Brain microvascular endothelial cell (primary cell): ENCODE results near the gene AGPAT2.

Source experiments
- DNase-seq: peaks from one replicate; pipeline ENCODE4 v3.0.0-alpha.2; 2020
- H3K27ac ChIP-seq: fragments of 250-450 bp; sonication (Bioruptor Pico); 2 replicates; pipeline ENCODE4 v1.5.1; 2020; ENCODE audit warnings: mild to moderate bottlenecking, moderate library complexity
- H3K27me3 ChIP-seq: fragments of 250-450 bp; sonication (Bioruptor Pico); replicated peaks from 2 replicates; pipeline ENCODE4 v1.5.1; 2020; ENCODE audit warnings: mild to moderate bottlenecking
- H3K36me3 ChIP-seq: fragments of 250-450 bp; sonication (Bioruptor Pico); replicated peaks from 2 replicates; pipeline ENCODE4 v1.5.1; 2020; ENCODE audit warnings: mild to moderate bottlenecking
- H3K4me3 ChIP-seq: 2 replicates; pipeline ENCODE4 v1.5.1; 2011; ENCODE audit warnings: low read depth, mild to moderate bottlenecking, control low read depth, low read length, moderate library complexity
- CTCF ChIP-seq: IDR thresholded peaks from 2 replicates; pipeline ENCODE4 v1.5.1; 2011; ENCODE audit warnings: low read depth, mild to moderate bottlenecking, moderate library complexity, low read length, control low read depth, inconsistent platforms; ENCODE audit errors: missing control alignments
- in situ Hi-C: cut with HindIII; loops from 2 replicates; pipeline ENCODE4 v1.10.0; 2017; ENCODE audit warnings: low sequenced_read_pairs, low pct_ligation_motif_present

Gene AGPAT2

DNA sequence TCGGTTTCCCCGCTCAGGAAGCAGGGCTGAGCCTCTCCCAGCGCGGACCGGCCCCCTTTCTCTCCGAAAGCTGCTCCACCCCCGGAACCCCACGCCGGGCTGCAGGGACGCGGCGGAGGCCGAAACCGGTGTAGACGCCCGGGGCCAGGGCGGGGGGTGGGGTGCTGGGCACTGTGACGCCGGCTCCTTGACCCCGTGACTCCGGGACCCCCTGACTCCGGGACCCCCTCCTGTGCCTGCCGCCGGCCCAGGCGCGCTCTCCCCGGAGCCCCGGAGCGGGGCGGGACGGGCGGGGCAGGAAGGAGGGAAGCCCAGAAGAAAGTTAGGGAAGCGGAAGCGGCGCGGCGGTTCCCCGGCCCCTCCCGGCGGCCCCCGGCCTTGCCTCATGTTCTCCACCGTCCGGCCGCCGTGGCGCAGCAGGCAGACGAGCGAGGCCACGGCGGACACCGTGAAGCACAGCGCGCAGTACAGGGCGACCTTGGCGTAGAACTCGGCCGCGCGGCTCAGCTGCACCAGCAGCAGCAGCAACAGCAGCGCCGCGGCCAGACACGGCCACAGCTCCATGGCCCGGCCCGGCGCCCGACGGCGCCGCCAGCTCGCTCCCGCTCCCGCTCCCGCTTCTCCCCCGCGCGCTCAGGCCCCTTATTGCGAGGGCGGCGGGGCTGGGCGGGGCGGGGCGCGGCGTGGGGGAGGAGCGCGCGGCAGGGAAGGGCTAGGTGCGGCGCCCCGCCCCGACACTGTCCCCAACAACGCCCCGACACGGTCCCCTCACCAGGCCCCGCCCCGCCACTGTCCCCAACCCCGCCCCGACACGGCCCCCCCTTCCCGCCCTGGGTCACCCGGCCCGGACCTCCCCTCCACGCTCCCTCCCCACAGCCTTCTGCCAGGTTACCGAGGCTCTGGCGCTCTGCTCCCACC, at the start of gene AGPAT2:
TSS of gene AGPAT2 (minus strand) at position 664 of the 918 bp plus-strand sequence. CDS start at position 564, 100 bp downstream.
- no peaks in the 10 kb centered on the region for H3K36me3 ChIP-seq
- H3K4me3 ChIP-seq = peak within 1 kb of the TSS; percentile 66
- no peak within 1 kb of the TSS for H3K27ac ChIP-seq
- in situ Hi-C loops = no loop called here
- no peak for DNase-seq
- H3K27me3 ChIP-seq = no peaks in the 10 kb centered on the region
- no peak for TF ChIP-seq CTCF

DNA sequence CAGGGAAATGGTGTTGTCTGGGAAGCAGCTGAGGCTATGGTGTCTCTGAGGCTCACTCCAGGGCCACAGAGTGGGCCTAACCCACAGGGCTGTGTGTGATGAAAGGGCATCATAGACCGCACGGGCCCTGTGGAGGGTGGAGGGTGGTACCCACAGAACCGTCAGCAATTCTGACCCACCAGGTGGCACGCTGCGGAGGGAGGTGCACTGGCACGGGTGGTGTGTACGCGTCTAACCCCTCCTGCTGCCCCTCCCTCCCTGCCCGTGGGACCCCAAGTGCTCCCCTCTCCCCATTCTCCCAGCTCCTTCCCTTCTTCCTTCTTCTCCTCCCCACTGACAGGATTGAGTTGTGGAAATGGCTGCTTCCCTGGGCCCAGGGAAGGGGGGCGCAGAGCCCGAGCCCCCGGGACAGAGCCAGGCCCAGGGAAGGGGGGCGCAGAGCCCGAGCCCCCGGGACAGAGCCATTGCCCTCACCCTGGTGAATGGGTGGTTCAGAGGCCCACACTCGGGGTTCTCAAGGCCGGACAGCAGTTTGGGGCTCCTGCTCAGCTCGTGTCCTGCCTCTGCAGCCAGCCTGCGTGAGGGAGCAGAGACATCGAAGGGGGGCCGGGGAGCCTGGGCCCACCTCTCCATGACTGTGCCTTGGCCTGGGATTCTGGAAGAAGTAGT, 48.7 kb upstream of the AGPAT2 start:
- Histone ChIP-seq H3K27ac (no peak overlapping the region), H3K4me3 (no peak overlapping the region), H3K27me3 (no peaks in the 10 kb centered on the region), H3K36me3 (no peaks in the 10 kb centered on the region)
- in situ Hi-C loops = no loop called here
- TF ChIP-seq CTCF = no peak
- DNase-seq = no peak

GRCh38 chr9:136734837-136735496, 47.7 kb upstream of the AGPAT2 start:
- no peak for TF ChIP-seq CTCF
- Histone ChIP-seq H3K36me3 (no peaks in the 10 kb centered on the region), H3K4me3 (no peak overlapping the region), H3K27me3 (no peaks in the 10 kb centered on the region), H3K27ac (no peak overlapping the region)
- in situ Hi-C loops = no loop called here
- DNase-seq = no peak

DNA sequence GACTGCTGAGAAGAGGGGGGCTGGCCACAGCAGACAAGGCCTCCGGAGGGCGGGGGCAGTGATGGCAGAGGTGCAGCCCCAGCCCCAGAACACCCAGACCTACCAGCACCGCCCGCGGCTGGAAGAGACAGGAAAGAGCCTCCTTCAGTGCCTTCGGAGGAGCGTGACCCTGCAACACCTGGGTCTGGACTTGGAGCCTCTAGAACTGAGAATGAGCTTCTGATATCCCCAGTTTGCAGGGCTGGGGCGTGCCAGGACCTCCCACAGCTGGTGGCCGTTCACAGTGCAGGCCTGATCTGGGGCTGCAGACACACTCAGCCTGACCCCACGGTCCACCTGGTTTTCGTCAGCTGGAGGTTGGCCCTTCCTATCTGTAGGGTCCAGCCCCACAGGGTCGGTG, 46.4 kb upstream of the AGPAT2 start:
- Histone ChIP-seq H3K36me3 (no peaks in the 10 kb centered on the region), H3K27ac (no peak overlapping the region), H3K4me3 (no peak overlapping the region), H3K27me3 (no peaks in the 10 kb centered on the region)
- no peak for TF ChIP-seq CTCF
- DNase-seq = no peak
- in situ Hi-C loops = no loop called here

DNA sequence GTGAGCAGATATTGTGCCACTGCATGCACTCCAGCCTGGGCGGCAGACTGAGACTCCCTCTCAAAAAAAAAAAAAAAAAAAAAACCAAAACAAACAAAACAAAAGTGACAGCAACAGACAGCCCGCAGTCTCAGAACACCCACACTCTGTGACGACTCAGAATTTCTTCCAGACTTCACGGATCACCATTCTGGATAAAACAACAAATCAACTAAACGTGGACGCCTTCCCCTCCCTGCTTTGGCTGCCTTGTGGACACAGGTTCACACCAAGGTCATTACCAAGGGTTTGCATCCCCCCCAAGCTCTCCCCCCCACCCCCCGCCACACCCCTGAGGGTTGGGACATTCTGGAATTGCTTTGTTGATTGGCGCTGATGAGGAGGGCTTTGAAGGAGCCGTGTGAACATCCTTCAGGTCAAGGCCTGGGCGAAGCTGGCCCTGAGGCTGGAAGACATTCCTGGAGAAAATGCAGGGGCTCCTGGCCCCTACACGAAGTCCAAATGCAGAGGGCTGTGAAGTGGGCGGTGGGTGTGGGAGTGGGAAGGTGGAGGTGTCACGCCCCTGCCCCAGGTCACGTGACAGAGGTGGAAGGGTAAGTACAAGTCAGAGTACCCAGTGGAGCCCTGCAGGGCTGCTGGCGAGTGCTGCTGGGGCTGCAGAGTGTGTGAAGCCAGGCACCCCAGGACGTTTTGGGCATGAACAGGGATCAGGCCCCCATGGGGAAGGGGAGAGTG, 45.4 kb upstream of the AGPAT2 start:
- Histone ChIP-seq H3K4me3 (no peak overlapping the region), H3K27me3 (no peaks in the 10 kb centered on the region), H3K36me3 (no peaks in the 10 kb centered on the region), H3K27ac (no peak overlapping the region)
- no peak for DNase-seq
- in situ Hi-C loops = no loop called here
- no peak for TF ChIP-seq CTCF
